Astrocyte of the spinal cord (primary cell): ENCODE results near the gene ATF4.
A peak's percentile ranks its signal among the peaks of the same experiment; 100 is the strongest.

ENCODE experiments used
- DNase-seq: peaks from one replicate; pipeline ENCODE4 v3.0.0; 2011; ENCODE audit warnings: low read depth, low spot score
- H3K4me3 ChIP-seq: 2 replicates; pipeline ENCODE4 v1.5.1; 2011; ENCODE audit warnings: low read depth, mild to moderate bottlenecking, low read length, moderate library complexity
- in situ Hi-C: cut with HindIII; loops from 2 replicates; pipeline ENCODE4 v1.10.0; 2017; ENCODE audit warnings: low sequenced_read_pairs
- TF ChIP-seq, protein P1 (sequence below): IDR thresholded peaks from 2 replicates; pipeline ENCODE4 v1.5.1; 2012; ENCODE audit warnings: low read depth, mild to moderate bottlenecking, low read length, inconsistent platforms

Gene ATF4

DNA sequence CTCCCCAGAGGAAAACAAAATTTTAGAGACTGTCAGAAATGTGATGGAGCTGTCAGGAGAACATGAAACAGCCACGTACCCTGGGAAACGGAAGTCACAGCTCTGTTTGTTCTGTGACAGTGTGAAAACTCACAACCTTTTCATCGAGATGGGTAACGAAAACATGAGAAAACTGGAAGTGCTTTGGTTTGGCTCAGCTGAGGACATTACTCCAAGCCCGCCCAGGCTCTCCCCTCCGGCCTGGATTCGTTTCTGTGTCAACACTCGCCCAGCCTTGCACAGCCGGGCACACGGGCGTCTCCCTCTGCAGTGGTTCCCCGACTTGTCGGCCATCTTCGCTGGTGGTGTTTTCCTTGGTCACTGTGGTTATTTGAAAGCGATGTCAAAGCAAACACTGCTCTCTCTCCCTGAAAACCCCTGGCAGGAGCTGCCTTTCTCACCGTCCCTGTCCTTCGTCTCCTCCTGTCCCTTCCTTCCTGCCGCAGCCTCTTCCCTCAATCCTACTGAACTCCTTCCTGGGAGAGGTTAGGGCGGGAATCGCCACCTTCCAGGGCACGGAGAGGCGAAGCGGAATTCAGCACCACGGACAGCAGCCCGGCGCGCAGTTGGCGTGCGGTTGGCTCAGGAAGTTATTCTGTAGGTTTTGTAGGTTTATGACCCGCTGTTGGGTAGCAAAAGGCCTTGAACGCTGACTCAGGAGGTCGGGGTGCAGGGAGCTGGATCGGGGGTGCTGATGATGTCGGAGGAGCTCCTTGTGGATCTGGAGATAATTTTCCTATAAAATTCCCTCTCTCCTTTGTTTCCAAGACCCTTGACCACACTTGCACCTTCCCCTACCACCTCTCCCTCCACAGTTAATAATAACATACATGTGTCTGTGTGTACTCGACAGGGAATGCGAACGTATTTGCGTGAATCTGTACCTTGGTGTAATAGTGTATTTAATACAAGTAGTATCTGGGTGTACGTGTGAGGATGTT, 25.3 kb downstream of the ATF4 start:
- DNase-seq: peak; percentile 36
- H3K4me3 ChIP-seq: no peak overlapping the region
- TF ChIP-seq, protein P1, sequence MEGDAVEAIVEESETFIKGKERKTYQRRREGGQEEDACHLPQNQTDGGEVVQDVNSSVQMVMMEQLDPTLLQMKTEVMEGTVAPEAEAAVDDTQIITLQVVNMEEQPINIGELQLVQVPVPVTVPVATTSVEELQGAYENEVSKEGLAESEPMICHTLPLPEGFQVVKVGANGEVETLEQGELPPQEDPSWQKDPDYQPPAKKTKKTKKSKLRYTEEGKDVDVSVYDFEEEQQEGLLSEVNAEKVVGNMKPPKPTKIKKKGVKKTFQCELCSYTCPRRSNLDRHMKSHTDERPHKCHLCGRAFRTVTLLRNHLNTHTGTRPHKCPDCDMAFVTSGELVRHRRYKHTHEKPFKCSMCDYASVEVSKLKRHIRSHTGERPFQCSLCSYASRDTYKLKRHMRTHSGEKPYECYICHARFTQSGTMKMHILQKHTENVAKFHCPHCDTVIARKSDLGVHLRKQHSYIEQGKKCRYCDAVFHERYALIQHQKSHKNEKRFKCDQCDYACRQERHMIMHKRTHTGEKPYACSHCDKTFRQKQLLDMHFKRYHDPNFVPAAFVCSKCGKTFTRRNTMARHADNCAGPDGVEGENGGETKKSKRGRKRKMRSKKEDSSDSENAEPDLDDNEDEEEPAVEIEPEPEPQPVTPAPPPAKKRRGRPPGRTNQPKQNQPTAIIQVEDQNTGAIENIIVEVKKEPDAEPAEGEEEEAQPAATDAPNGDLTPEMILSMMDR: no peak
- in situ Hi-C loops: no loop called here

DNA sequence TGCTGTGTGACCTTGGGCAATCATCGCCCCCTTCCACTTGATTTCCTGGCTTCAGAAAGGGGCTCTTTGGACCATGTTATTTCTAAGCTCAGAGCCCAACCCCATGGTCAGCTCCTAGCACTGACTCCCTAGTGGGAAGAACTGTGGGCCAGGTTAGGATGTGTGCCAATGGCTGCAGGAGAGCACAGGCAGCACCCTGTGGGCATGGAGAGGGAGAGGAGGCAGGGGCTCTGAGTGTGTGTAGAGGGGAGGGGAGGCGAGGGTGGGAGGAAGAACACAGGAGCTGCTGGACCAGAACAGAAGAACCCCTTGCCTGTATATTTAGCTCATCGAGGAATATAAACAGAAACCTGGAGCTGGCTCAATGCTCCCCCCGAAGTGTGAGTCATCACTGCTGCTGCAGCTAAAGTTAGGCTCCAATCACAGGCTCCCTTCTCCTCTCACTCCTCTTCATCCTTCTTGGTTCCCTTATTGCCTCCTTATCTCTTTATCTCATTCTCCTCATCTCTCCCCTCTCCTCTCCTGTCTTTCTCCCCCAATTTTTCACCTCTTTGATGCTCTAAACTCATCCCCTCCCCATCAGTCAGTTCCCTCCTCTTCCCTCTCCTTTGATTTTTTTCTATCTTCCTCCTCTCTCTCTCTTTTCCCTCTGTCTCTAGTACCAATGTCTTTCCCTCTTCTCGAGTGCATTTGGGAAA, 26.7 kb downstream of the ATF4 start:
- peak; percentile 47 for DNase-seq
- H3K4me3 ChIP-seq: no peak overlapping the region
- in situ Hi-C loops: no loop called here
- TF ChIP-seq, protein P1: no peak

DNA sequence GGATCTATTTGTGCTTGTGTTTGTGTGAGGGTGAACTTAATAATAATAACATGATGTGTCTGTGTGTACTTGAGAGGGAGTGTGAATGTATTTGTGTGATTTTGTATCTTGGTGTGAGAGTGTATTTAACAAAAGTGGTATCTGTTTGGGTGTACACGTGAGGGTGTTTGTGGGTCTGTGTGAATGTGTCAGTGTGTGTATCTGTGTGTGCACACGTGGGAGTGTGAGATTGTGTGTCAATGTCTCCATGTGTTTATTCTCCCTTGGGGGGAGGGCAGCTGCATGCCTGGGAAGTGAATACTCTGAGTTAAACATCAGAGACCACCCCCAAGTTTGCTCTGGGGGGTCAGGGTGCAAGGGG, 27.2 kb downstream of the ATF4 start:
- H3K4me3 ChIP-seq: no peak overlapping the region
- in situ Hi-C loops: no loop called here
- TF ChIP-seq, protein P1: no peak
- no peak for DNase-seq

DNA sequence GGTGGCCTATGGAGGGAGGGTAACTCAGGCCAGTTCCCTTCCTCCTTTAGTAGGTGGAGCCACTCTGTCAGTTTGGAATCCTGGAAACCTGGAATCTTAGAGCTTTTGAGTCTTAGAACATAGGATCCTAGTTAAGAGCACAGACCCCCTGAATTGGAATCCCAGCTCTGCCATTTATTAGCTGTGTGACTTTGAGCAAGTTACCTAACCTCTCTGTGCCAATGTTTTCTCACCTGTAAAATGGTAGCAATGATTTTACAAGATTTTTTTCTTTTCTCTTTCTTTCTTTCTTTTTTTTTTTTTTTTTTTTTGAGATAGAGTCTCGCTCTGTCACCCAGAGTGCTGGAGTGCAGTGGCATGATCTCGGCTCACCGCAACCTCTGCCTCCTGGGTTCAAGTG, 33.1 kb downstream of the ATF4 start:
- no peak overlapping the region for H3K4me3 ChIP-seq
- TF ChIP-seq, protein P1: no peak
- in situ Hi-C loops: no loop called here
- no peak for DNase-seq

DNA sequence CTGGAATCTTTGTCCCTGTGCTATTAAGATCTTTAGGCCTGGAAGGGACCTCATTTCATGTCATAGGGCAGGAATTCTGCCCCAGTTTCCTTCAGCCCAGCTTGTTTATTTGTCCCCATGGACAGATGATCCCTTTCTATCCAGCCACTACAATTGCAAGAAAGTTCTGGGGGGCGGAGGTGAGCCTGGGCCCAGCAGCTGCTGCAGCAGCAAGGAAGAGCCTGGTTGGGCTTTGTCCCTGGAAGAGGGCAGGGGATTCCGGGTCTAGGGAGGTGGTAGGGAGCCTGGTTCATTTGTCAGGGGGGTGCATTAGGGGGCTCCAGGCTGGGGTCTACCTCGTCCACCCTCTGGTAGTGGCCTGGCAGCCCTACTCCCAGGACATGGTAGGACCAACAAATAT, 33.8 kb downstream of the ATF4 start:
- in situ Hi-C loops: no loop called here
- TF ChIP-seq, protein P1: no peak
- no peak overlapping the region for H3K4me3 ChIP-seq
- DNase-seq: no peak

DNA sequence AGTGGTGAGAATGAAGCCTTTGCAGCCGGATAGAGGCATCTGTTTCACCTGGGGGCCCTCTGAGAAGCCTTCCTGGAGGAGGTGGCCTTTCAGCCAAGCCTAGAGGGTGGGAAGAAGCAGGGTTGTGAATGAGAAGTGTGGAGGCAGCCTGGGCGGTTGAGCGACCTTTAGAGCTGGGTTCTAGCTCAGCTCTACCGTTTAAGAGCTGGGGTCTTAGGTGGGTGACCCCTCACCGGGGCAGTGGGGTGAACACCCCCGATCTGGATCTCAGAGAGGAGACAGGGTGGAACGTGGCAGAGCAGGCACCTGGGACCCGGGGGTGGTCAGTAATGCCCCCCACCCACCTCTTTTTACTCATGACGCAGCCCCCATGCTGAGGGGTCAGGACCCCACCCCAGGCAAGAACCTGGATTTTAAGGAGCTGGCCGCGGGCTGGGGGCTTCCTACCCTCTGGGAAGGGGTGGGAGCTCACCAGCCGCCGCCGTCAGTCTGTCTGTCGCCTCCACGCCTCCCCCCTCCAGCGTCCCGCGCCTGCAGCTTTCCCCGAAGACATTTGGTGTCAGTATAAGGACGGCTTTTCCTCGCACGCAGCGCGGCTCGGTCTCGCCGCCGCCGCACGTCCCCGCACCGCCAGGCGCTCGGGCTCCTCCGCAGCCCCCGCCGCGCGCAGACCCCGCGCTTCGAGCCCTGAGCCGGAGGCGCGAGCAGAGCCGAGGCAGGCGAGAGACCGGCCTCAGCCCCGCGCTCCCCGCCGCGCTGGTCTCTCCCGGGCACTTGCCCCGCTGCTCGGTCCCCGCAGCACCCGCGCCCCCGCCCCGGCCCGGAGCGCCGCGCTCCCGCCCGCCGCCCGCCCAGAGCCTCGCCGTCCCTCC, 36.8 kb downstream of the ATF4 start:
- no peak overlapping the region for H3K4me3 ChIP-seq
- TF ChIP-seq, protein P1: peak; percentile 23
- DNase-seq: no peak
- in situ Hi-C loops: no loop called here
